Keratinocyte (primary cell): ENCODE results near the gene PHLDB3.

Experiments
- CTCF ChIP-seq, 3 experiments: IDR thresholded peaks in 1 of 3; conservative IDR thresholded peaks in 1 of 3; optimal IDR thresholded peaks in 1 of 3; 2 replicates in 2 of 3; 3 replicates in 1 of 3; pipeline versions ENCODE3 to v1.5.1; 2011; ENCODE audit warnings: low read length in 3 of 3, mild to moderate bottlenecking in 3 of 3, moderate library complexity in 2 of 3, control low read depth in 1 of 3, inconsistent platforms in 1 of 3; ENCODE audit not compliant: insufficient read depth in 2 of 3; ENCODE audit errors: extremely low read depth in 1 of 3
- EZH2 ChIP-seq: IDR thresholded peaks from one replicate; pipeline ENCODE4 v1.6.1; 2012; ENCODE audit warnings: inconsistent platforms, mild to moderate bottlenecking, low read length, moderate library complexity

- TF ChIP-seq CTCF (optimal IDR thresholded peaks at IDR 0.05 in 1 of 3, IDR thresholded peaks at IDR 0.05 in 1 of 3, conservative IDR thresholded peaks at IDR 0.05 in 1 of 3; ENCODE audit: extremely low read depth in 1 of 3, insufficient read depth in 2 of 3, low read length in 3 of 3) (no peak), EZH2 (no peak)
Measured at GRCh38 chr19:43429395-43429794, 75.2 kb downstream of the PHLDB3 start.
